Esophagus squamous epithelium (tissue), 5 donors: ENCODE results near the gene MYBPC2. TPM values are rescaled to one million over a fixed set of nuclear protein-coding genes. Genes with fewer than 3 reads are reported as not detected.

Source experiments
- DNase-seq: peaks from one replicate; lab custom pipeline; 2025; lab: John Stamatoyannopoulos, UW
- H3K27ac ChIP-seq, 4 donors: fragments of 200-600 bp; sonication (generic); one replicate each; pipeline ENCODE4 v1.5.1; 2016 to 2019; ENCODE audit warnings: mild to moderate bottlenecking in 1 of 4
- H3K27me3 ChIP-seq, 4 donors: fragments of 200-600 bp; sonication (generic); 1 replicate in 3 of 4; 2 replicates in 1 of 4; pipeline versions ENCODE4 v1.5.1 to v1.6.0; 2017 to 2021; ENCODE audit warnings: antibody characterized with exemption in 1 of 4
- H3K36me3 ChIP-seq, 3 donors: fragments of 200-600 bp; sonication (generic); one replicate each; pipeline ENCODE4 v1.5.1; 2016 to 2019
- H3K4me1 ChIP-seq, 3 donors: fragments of 200-600 bp; sonication (generic); one replicate each; pipeline ENCODE4 v1.5.1; 2017 to 2019
- H3K4me3 ChIP-seq, 4 donors: fragments of 200-600 bp; sonication (generic); 1 replicate in 3 of 4; 2 replicates in 1 of 4; pipeline ENCODE4 v1.5.1; 2016 to 2019; ENCODE audit warnings: mild to moderate bottlenecking in 2 of 4, moderate library complexity in 1 of 4
- H3K9me3 ChIP-seq, 3 donors: fragments of 200-600 bp; sonication (generic); one replicate each; pipeline ENCODE4 v1.5.1; 2016 to 2019
- POLR2A ChIP-seq, 4 donors: fragments of 450-650 bp; IDR thresholded peaks; one replicate each; pipeline ENCODE4 v1.6.1; 2017; ENCODE audit warnings: antibody characterized with exemption in 4 of 4, mild to moderate bottlenecking in 4 of 4, moderate library complexity in 3 of 4
- WGBS, 2 donors: methylation state at CpG; one replicate each; pipeline ENCODE4 v1.1.5; 2018; 5-methylcytosine and 5-hydroxymethylcytosine counted together
- intact Hi-C: fragments of 100-400 bp; cut with DNase I; formaldehyde crosslinking; loops from one replicate; pipeline ENCODE4 v1.15.0; 2022
- total RNA-seq, 4 donors: library from RNA; depleted of rRNA; stranded (reverse); fragments of >200 nt; gene quantifications; one replicate each; pipeline ENCODE4 v1.1.0, GENCODE V29; 2016
- TF ChIP-seq, protein P1 (sequence below), 6 experiments: fragments of 450-650 bp in 4 of 6; fragments of 200-600 bp in 2 of 6; sonication (generic) in 2 of 6; IDR thresholded peaks; one replicate each; pipeline ENCODE4 v1.5.1; 2016 to 2019; ENCODE audit warnings: antibody characterized with exemption in 6 of 6, mild to moderate bottlenecking in 4 of 6, moderate library complexity in 4 of 6
- donor health status: DM: yes; HTN: yes; CAD: no.

Gene MYBPC2
- total RNA-seq, 4 donors from 2014 or later: 0.19 TPM; not detected in 3

DNA sequence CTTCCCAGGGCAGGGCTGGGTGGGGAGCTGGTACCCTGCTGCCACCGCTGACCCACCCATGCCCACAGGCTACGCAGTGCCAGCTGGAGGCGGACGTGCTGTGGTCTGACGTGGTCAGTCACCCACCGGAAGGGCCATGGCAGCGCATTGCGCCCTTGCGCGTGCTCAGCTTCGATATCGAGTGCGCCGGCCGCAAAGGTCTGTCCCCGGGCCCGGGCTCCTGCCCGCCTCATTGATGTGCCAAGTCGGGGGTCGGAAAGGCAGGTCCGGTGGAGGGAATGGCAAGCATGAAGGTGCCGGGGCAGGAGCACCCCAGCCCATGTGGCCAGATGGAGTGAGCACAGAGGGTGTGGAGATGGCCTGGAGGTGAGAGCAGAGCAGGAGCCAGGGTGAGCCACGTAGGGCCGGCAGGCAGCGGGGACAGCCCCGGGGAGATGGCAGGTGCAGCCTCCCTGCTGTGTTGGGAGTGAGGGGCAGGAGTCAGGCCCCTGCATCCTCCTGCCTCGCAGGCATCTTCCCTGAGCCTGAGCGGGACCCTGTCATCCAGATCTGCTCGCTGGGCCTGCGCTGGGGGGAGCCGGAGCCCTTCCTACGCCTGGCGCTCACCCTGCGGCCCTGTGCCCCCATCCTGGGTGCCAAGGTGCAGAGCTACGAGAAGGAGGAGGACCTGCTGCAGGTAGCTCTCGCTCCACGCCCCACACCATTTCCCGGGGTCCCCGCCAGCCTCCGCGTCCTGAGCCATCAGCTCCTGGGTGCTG lies 30.0 kb upstream of the MYBPC2 start:
- no peak overlapping the region for H3K27ac ChIP-seq
- WGBS, 2 donors: 95 to 100% methylated on average over 5 to 32 of the region's 41 CpGs
- DNase-seq: no peak
- peaks cover 9 to 65% (median 18%) of the 10 kb centered on the region in 3 donors for H3K36me3 ChIP-seq
- intact Hi-C loops: no loop called here
- no peaks in the 10 kb centered on the region for H3K27me3 ChIP-seq
- no peaks in the 10 kb centered on the region for H3K9me3 ChIP-seq
- no peak overlapping the region for H3K4me3 ChIP-seq
- no peak for TF ChIP-seq POLR2A (IDR thresholded peaks at IDR 0.05)
- TF ChIP-seq, protein P1, sequence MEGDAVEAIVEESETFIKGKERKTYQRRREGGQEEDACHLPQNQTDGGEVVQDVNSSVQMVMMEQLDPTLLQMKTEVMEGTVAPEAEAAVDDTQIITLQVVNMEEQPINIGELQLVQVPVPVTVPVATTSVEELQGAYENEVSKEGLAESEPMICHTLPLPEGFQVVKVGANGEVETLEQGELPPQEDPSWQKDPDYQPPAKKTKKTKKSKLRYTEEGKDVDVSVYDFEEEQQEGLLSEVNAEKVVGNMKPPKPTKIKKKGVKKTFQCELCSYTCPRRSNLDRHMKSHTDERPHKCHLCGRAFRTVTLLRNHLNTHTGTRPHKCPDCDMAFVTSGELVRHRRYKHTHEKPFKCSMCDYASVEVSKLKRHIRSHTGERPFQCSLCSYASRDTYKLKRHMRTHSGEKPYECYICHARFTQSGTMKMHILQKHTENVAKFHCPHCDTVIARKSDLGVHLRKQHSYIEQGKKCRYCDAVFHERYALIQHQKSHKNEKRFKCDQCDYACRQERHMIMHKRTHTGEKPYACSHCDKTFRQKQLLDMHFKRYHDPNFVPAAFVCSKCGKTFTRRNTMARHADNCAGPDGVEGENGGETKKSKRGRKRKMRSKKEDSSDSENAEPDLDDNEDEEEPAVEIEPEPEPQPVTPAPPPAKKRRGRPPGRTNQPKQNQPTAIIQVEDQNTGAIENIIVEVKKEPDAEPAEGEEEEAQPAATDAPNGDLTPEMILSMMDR (IDR thresholded peaks at IDR 0.05): no peak
- no peaks in the 10 kb centered on the region for H3K4me1 ChIP-seq

DNA sequence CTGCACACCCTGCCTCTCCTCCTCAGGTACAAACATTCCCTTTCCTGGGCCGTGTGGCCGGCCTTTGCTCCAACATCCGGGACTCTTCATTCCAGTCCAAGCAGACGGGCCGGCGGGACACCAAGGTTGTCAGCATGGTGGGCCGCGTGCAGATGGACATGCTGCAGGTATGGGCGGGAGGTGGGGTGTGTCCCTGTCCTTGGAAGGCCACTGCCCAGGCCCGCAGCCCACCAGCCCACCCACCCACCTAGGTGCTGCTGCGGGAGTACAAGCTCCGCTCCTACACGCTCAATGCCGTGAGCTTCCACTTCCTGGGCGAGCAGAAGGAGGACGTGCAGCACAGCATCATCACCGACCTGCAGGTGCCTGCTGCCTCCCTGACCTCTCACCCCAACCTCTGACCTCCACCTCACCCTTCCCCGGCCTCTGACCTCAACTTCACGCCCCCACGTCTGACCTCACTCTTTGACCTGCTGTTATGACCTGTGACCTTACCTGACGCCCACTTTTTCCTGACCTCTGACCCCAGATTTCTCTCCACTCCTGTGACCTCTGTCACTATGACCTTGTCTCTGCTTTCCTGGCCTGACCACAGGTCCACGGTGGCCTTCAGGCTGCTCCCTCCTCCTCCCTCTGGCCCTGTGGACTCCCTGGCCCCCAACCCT lies 26.4 kb upstream of the MYBPC2 start:
- no peak for TF ChIP-seq POLR2A (IDR thresholded peaks at IDR 0.05)
- TF ChIP-seq, protein P1 (IDR thresholded peaks at IDR 0.05): no peak
- no peak for DNase-seq
- Histone ChIP-seq H3K27ac (no peak overlapping the region), H3K27me3 (no peaks in the 10 kb centered on the region), H3K4me1 (no peaks in the 10 kb centered on the region), H3K9me3 (no peaks in the 10 kb centered on the region), H3K36me3 (peaks cover 11 to 84% (median 18%) of the 10 kb centered on the region in 3 donors), H3K4me3 (no peak overlapping the region)
- intact Hi-C loops: no loop called here
- WGBS, 2 donors: 87 to 95% methylated on average over 12 to 13 of the region's 22 CpGs

DNA sequence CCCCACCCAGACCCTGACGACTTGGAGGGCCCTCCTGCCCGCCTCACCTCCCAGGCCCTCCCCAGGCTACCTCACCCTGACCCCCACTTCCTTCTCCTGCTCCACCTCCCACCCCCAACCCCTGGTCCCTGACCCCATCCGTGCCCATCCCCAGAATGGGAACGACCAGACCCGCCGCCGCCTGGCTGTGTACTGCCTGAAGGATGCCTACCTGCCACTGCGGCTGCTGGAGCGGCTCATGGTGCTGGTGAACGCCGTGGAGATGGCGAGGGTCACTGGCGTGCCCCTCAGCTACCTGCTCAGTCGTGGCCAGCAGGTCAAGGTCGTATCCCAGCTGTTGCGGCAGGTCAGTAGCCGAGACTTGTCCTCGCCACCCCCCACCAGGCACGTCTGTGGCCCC lies 25.9 kb upstream of the MYBPC2 start:
- Histone ChIP-seq H3K9me3 (no peaks in the 10 kb centered on the region), H3K27me3 (no peaks in the 10 kb centered on the region), H3K4me1 (no peaks in the 10 kb centered on the region), H3K4me3 (no peak overlapping the region), H3K36me3 (peaks cover 11 to 81% (median 14%) of the 10 kb centered on the region in 3 donors), H3K27ac (no peak overlapping the region)
- intact Hi-C loops: no loop called here
- 84 to 97% methylated on average over 5 to 7 of the region's 19 CpGs for WGBS, 2 donors
- no peak for DNase-seq
- TF ChIP-seq, protein P1 (IDR thresholded peaks at IDR 0.05): no peak
- no peak for TF ChIP-seq POLR2A (IDR thresholded peaks at IDR 0.05)

DNA sequence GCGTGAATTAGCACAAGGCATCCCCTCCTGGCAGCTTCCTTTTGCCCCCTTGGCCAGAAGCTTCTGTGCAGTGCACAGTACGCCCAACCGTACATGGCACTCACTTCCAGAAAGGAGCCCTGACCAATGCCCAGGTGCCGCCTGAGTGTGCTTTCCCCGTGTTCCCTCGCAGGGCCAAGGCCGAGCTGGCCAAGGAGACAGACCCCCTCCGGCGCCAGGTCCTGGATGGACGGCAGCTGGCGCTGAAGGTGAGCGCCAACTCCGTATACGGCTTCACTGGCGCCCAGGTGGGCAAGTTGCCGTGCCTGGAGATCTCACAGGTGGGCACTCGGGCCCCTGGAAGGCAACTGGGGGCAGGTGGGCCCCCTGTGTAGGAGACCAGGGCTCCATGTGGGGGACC lies 23.3 kb upstream of the MYBPC2 start:
- no peaks in the 10 kb centered on the region for H3K4me1 ChIP-seq
- WGBS, 2 donors: 96% methylated on average over 5 of the region's 17 CpGs; no CpG with 5 or more reads in 1 of the 2 donors
- DNase-seq: no peak
- TF ChIP-seq POLR2A (IDR thresholded peaks at IDR 0.05): no peak
- TF ChIP-seq, protein P1 (IDR thresholded peaks at IDR 0.05): no peak
- H3K27ac ChIP-seq: no peak overlapping the region
- no peak overlapping the region for H3K4me3 ChIP-seq
- H3K27me3 ChIP-seq: no peaks in the 10 kb centered on the region
- intact Hi-C loops: no loop called here
- no peaks in the 10 kb centered on the region for H3K9me3 ChIP-seq
- H3K36me3 ChIP-seq: peaks cover 0 to 56% (median 8%) of the 10 kb centered on the region in 3 donors

DNA sequence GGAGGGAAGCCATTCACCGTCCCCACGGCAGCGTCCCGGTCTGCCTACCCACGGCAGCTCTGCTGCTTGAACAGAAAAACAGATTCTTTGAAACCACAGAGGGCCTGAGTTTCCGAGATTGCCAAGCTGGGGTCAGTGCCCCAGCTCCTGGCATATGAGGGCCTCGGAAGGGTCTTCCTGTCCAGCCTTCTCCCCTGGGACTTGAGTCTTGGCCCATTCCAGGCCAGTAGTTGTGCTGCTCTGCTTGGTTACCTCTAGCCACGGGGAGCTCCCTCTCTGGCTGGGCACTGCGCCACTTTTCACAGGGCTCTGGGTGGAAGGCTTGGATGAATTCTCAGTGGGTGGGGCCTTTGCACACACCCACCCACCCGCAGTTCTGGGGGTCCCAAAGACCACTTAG lies 22.6 kb upstream of the MYBPC2 start:
- Histone ChIP-seq H3K4me1 (peaks cover 0 to 7% (median 0%) of the 10 kb centered on the region in 3 donors), H3K27ac (no peak overlapping the region), H3K4me3 (no peak overlapping the region), H3K27me3 (no peaks in the 10 kb centered on the region), H3K9me3 (no peaks in the 10 kb centered on the region), H3K36me3 (peaks cover 0 to 56% (median 8%) of the 10 kb centered on the region in 3 donors)
- WGBS, 2 donors: 76 to 100% methylated on average over 1 to 6 of the region's 10 CpGs
- TF ChIP-seq, protein P1 (IDR thresholded peaks at IDR 0.05): no peak
- no peak for TF ChIP-seq POLR2A (IDR thresholded peaks at IDR 0.05)
- DNase-seq: no peak
- intact Hi-C loops: no loop called here
